OCI-M1 (cell line): Measurements from ENCODE around the gene NEK4.

Experiments
- DNase-seq: peaks from one replicate; lab custom pipeline; 2025; lab: John Stamatoyannopoulos, UW

Gene NEK4

DNA sequence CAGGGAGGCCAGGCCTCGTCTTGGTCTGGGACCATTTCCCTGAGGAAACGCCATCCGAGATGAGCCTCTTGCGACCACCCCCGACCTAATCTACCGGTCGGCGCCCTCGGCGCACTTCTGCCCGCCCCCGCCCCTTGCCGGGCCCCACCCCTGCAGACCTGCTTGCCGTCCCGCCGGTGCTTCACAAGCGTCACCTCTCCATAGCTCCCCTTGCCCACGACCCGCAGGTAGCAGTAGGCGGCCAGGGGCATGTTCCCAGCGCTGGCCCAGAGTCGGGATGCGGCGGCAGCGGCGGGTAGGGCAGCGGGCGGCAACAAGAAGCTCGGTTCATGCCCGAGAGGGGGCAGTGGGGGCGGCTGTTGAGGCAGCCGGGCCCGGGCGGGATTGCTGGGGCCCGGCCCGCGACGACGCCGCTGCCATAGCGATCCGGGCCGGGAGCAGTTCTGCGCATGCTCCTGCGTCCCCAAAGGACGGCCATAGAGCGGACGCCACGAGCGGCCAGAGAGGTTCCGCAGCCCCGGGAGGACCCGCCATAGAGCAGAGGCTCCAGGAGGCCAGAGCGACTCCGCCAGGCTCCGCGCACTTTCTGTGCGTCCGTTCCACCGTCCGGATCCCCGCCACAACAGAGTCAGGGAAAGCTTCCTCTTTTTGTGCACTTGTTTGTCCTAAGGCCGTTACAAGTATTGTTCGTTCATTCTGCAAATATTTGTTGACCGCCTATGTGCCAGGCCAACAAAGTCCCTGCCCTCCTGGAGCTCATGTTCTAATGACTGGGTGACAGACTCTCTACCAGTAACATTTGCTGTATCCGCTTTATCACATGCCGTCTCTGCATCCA, at the start of gene NEK4:
Gene NEK4 (minus strand): TSS at position 445 of the 838 bp plus-strand sequence. CDS start 194 bp downstream, at position 251.
- peak; percentile 97 for DNase-seq

DNA sequence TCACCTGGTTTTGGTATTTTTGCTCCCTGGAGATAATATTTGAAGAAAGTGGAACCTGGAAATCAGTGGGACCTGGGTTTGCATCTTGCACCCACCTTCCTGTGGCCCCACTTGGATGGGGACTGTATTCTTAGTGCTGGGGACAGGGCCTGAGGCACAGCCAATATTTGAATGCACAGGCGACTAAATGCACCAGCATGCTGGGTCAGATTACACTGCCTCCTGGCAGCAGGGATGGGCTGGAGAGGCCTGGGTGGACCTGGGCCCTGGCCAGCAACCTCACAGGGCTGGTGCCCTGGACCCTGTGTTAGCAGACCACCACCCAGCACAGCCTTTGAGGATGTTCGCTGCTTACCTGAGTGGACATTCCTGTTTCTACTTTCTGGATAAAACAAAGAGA, 49.2 kb upstream of the NEK4 start:
- DNase-seq = no peak

DNA sequence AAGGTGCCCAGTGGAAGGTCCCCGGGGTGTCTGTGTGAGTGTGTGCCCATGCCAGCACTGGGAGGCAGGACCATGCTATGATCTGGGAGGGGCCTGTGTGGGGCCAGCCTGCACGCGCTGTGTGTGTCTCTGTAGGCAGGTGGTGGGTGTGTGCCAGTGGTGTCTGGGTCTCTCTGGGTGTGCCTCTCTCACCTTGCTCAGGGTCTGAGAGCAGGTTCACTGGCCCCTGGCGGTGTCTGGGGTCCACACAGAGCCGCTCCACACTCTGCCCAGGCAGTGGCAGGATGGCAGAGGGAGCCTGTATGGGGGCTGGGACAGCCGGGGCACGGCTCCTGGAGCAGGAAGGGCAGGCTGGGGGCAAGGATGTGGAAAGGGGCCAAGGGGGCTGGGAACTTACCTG, 47.1 kb upstream of the NEK4 start:
- no peak for DNase-seq

DNA sequence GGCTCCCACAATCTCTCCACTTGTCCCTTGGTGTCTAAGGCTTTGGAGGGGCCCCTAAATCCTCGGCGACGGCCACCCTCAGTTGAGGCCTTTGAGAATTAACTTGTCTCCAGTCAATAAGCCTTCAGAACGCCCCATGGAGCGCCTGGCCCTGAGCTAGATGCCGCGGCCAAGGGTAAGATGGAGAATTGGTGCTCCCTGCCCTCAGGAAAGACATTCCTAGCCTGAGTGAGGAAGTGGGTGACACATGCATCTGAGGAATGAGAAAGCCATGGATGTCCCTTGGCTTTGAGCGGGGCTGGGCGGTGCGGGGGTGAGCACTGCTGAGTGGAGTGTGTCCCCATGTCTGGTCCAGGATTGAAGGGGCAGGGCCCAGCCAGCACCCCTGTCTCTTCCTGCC, 46.5 kb upstream of the NEK4 start:
- DNase-seq = no peak

DNA sequence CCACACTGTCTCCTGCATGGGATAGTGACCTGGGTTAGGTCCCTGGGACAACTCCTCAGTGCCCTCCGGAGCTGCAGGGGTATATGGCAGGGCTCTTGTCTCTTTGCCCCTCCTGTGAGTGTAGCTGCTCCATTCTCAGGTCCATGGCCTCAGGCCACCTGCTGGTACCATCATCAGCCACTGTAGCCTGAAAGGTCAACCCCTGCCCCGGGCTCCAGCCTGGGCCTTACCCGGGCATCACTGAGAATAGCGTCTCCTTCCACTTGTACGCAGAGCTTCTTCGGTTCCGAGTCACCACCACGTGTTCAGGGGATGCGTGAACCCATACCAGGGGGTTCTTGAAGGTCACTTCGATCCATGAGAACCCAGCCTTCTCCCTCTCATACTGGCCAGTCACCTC, 45.9 kb upstream of the NEK4 start:
- no peak for DNase-seq

DNA sequence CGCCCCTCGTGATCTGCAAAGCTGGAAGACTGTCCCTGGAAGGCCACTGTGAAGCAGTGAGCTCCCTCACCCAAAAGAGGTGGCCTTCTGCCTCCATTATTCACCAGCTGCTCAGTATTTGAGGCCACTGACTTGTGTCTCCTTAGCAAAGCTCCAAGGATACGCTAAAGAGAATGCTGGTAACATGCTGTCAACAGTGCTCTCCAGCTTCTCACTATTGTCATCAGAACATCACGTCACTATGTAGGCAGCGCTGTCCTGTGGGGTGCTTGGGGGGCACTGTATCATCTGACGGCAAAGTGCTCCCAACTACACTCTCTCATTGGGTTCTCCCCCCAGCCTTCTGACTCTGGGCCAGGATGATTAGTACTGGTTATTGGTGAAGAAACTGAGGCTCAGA, 45.5 kb upstream of the NEK4 start:
- no peak for DNase-seq

DNA sequence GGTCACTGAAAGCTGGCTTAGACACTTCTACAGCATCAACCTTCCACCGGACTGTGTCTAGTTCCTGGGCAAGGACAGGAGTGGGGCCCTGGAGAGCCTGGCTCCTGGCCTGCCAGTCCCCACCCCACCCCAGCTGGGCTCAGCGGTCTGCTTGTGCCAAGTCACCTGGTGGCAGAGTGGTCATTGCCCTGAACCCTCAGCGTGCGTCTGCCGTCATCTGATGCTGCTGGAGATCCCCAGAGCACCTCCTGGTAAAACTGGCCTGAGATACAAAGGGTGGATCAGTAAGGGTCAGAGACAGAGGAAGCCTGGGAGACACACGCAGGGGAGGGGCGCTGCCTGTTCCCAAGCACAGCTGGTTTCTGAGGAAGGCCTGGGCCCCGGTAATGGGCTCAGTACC, 43.1 kb upstream of the NEK4 start:
- DNase-seq = no peak

DNA sequence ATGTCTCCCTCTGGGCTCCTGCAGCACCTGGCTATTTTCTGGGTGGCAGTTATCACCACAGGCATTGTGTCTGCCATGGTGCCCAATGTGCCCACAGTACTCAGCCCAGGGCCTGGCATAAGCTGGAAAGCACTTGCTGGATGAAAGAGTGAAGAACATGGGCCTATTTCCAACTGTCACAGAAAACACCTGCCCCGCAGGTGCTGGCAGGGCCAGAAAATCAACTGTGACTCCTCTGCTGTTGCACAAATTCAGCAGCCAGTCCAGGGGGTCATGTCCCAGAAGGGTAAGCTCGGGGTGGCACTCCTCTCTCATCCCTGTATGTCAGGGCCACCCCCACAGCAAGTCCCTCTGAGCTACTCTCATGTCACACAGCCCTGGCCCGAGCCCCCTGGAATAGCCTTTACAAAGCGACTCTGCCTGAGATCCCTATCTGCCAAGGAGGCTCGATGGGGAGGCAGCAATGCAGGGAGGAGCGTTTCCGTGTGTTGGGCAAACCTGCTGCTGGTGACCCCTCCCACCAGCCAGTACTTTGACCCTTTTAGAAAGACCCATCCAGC, 40.8 kb upstream of the NEK4 start:
- no peak for DNase-seq

DNA sequence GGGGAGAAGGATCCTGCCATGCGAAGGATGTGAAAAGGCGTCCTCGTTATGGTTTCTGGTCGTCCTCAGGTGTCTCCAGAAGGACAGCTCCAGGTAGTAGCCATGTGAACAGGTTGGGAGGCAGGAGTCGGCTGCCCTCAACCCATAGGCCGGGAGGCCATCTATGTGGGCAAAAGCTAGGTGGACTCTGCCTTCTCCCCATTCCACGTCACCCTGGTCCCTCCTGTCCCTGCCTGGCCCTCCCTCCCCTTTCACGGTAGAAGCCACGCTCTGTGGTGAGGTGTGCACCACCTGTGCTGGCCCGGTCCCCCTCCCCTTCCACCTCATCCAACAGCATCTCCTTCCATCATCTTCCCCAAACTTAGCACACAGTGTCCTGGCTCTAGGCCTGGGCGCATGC, 40.2 kb upstream of the NEK4 start:
- DNase-seq = no peak

DNA sequence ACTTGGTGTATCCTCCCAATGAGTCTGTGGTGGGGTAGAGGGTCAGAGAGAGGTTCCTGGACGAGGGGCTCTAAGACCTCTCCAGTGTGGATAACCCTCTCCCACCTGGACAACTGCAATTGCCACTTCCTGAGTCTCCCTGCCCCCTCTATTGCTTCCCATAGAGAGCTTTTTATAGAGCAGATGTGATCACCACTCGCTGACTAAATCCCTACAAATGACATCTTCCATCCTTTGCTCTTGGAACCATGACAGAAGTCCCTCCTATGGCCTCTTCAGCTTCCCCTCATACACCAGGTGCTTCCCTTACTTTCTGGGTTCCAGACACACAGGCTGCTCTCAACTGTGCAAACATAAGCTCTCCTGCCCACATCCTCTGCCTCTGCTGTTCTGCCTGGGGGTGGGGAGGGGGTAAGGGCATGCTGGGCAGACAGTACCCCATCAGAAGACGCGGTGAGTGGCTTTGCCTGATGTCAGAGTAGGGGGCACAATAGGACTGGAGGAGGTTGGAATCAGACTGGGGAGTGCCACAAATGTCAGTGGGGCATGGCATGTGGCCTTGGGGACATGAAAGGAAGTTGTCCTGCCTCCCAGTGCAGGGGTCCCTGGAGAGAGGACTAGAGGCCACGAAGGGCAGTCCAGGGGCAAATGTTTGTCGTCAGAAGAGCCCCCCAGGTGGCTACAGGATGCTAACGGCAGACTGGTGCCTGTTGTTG, 39.1 kb upstream of the NEK4 start:
- DNase-seq = no peak

DNA sequence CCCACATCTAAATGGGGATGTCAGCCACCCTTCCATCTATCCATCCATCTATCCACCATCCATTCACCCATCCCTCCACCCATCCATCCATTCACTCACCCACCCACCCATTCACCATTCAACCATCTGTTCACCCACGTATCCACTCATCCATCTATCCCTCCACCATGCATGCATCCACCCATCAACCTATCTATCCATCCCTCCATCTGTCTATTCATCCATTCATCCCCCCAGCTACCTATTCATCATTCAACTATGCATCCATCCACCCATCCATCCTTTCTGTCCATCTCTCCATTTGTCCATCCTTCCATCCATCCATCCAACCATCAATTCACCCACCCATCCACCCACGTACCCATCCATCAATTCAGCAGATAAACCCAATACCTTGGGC, 38.4 kb upstream of the NEK4 start:
- no peak for DNase-seq

DNA sequence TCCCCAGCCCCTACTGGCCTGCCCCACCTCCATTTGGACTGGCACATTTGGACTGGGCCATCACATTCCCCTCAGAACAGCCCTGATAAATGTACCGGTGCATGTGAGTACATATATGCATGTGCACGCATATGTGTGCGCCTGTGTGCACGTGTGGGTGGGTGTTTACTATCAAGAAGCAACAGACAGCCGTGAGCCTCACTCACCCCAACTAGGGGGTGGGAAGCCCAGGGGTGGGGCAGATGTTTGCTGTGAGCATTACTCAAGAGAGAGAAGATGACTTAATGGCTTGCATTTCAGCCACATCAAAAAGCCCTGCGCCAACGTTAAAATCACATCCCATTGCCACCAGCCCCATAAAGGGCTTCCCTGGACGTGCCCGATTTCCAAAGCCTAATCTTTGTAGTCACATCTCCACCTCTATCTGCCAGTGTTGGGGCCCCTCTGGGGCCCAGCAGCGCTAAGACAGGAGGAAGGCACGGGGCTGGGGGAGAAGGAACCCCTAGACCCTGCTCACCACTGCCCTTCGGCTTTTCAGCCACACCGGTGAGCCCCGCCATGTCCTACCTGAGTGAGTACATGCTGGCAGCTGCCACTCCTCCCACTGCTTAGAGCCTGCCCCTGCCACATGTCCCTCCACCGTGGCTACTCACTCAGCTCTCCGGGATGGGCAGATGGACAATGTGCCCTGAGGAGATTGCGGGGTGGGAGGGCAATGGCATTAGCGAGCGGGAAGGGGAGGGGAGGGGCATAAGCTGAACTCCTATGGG, 34.7 kb upstream of the NEK4 start:
- peak; percentile 8 for DNase-seq

DNA sequence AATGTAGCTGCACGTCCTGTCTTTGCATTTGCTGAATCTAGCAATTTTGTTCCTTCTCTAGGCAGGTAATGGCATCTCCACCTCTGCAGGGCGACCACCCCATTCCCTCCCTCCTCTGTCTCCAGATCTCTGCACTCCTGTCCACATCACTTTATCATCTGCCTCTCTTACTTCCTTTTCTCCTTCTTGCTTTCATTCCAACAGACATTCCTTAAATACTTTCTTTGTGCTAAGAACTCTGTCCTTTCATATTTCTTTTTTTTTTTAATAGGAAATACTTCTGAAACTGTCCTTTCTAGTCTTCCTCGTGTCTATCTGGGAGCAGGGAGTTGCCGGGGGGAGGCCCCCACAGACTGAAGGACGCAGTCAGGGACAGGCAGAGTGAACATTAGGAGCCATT, 31.1 kb upstream of the NEK4 start:
- no peak for DNase-seq

DNA sequence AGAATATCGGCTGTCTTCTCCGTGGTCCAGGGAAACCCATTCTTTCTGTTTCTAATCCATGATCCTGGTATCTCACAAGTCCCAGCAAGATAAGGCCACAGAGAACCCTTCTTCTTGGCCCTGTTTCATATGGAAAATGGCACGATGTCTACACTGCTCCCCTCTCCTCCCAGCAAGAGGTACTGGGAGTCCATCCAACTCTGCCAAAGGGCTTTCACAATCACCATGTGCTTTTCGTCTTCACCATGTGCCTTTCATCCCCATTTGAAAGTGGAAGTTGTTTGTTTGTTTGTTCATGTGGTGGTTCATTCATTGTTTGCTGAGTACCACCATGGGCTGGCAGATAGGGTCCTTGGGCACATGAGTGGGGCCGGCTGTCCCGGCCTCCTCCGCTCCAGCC, 29.3 kb upstream of the NEK4 start:
- DNase-seq = no peak

DNA sequence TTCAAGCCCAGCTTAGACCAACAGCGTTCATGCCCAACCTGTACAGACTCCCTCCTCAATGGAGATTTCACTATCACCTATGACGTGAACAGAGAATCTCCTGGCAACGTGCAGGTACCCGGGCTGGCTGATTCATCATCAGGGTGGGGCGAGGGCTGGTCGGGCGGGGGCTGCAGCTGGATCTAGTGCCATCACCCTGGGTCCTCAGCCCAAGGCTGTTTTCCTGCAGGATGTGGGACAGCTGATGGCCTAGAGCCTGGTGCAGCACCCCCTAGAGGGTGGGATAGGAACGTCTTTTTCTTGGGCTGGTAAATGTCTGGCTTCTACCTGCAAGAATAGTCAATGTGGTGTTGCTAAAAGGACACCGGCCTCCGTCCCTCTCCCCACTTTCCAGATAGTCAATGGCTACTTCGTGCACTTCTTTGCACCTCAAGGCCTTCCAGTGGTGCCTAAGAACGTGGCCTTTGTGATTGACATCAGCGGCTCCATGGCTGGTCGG, 28.3 kb upstream of the NEK4 start:
- DNase-seq = peak; percentile 50

DNA sequence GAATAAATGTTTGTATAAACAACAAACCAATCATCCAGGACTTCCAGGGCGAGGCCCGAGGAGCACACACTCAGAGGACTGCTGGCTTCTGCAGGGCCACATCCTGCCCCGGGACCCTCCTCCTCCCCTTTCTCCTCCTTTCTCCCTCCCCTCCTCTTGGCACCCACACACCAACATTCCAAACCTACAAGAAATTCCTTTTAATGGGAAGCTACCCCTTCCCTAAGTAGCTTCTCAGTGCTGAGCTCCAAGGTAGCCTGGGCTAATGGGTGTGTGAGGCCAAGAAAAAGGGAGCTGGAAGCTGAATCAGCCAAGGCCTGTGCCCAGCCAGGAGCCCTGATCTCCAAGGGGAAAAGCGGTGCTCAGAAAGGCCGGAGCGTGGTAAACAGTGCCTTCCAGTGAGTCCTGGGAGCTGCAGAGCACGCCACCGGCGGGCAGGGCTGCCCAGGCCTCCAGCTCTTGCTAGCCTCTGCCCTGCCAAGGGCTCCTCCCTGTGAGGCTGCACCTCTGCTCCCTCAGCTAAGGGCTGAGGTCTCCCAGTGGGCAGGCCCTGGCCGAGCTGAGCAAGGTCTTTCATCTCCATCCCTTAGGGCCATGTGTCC, 27.7 kb upstream of the NEK4 start:
- no peak for DNase-seq

DNA sequence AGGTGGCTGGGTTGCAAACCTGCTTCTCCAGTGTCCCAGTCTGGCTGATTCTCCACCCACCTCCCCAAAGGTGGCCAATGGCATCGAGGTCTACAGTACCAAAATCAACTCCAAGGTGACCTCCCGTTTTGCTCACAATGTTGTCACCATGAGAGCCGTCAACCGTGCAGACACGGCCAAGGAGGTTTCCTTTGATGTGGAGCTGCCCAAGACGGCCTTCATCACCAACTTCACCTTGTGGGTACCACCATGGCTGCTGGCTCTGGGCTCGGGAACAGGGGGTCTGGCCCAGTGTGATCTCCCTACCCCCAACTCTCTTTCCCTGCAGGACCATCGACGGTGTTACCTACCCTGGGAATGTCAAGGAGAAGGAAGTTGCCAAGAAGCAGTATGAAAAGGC, 25.7 kb upstream of the NEK4 start:
- DNase-seq = no peak

DNA sequence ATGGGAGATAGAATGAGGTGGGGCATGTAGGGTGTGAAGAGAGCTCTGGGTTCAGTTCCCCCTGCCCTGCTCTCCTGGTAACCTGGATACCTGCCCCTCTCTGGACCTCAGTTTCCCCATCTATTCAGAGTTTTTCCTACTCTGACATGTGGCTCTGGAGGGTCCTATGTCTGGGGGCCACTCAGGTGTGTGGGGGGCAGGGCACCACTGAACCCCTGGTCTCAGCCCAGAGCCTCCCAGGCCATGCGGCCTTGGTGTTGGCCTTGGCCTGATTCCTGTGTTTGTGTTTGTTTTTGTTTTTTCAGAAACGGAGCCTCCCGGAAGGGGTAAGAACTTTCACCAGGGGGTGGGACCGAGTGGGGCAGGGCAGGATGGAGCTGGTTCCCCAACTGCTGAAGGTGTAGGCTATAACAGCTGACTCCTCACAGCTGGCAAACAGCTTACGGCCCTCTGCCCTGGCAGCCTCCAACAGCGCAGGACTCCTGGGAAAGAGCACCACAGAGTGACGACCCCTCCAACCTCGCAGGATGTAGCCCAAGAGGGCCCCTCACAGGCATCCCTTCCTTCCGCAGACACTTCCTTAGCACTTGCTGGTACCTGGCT, 24.7 kb upstream of the NEK4 start:
- no peak for DNase-seq

DNA sequence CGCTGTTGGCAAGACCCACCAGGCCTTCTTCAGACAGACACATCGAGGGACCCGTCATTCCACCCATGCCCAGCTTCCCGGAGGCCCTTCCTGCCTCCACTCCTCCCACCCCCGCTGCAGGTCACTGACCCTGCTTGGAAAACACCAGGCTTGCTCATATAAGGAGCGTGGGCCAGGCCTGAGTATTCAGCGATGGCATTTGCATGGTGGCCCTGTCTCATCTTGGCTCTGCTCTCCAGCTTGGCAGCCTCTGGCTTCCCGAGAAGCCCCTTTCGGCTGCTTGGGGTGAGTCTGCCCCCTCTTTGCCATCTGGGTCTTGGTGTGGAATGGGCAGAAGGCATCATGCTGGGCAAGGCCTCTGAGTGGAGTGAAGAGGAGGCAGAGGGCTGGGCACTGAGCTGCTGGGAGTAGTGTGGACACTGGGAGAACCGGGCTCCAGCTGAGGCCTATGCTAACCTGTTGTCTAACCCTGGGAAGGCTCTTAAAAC, 23.9 kb upstream of the NEK4 start, which contains the start of gene ITIH3:
Gene ITIH3 (plus strand): TSS at position 185 of the 488 bp plus-strand sequence. CDS start 8 bp downstream, at position 193.
- DNase-seq = no peak

DNA sequence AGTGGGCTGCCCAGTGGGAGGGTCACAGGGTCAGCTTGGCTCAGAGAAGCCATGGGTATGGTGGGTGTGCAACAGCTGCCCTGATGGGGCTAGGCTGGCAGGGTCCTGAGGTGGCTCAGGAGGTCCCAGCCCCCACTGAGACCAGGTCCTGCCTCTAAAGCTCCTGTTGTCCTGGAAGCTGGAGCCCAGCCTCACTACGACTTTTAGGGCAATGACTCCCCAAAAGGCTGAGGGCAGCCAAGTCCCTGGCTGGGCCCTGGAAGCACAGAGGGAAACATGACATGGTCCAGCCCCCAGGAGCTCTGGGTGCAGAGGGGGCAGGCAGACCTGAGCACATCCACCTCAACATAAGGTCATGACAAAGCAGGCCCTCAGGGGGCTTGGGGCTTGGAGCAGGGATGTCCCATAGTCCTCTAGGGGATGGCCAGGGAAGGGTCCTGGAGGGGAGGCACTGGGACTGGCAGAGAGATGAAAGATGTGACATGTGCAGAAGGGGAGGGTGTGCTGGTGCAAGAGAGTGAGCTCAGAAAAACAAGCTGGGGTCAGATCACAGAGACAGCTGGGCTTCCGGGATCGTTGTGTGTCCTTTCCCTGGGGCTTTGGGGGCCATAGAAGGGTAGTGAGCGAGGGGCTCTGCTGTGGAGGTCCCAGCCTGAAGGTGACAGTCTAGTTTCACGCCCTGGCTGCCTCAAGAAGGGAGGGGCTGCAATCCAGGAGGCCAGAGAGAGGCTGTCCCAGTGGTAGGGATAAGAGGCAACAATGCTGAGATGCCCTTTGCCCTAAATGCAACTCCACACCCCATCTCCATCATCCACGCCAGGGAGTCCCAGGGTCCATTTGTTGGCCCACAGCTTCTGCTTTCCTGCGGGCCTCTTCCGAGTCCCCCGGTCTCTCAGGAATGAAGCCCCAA, 23.2 kb upstream of the NEK4 start:
- DNase-seq = no peak
